ENCODE measurements around the gene RIBC2.

Gene RIBC2

GRCh38 chr22:45425101-45425500 lies 11.6 kb downstream of the RIBC2 start:
- TF ChIP-seq CTCF (IDR thresholded peaks at IDR 0.05; ENCODE audit: low read depth, low read length): no peak
- H3K4me3 ChIP-seq (ENCODE audit: low read depth, low read length): no peak overlapping the region

DNA sequence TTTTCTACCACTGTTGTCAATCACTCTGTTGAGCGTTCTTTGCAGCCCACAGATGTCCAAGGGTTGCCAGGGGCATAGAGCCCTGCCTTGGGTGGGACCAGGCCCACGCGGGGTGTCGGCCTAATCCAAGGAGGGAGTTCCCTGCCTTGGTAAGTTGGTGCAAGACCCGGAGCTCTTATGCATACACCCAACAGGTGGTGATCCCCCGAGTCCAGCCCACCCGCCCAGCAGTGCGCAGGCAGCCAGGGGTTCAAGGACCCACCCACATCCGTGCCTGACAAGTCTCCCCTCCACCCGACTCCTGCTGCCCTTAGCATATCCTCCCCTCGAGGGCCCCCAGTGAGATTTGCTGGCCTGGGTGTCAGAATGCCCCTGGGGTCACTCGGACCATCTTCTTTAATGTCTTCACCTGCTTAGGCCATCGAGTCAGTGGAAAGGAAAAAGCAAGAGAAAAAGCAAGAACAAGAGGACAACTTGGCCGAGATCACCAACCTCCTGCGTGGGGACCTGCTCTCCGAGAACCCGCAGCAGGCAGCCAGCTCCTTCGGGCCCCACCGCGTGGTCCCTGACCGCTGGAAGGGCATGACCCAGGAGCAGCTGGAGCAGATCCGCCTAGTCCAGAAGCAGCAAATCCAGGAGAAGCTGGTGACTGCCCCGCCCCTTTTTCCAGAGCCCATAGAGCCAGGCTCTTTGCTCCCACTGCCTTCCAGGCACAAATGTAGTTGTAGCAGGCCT lies 12.2 kb downstream of the RIBC2 start:
- no peak overlapping the region for H3K4me3 ChIP-seq (ENCODE audit: low read depth, low read length)
- TF ChIP-seq CTCF (IDR thresholded peaks at IDR 0.05; ENCODE audit: low read depth, low read length): no peak

GRCh38 chr22:45426387-45426786 lies 12.9 kb downstream of the RIBC2 start:
- TF ChIP-seq CTCF (IDR thresholded peaks at IDR 0.05; ENCODE audit: low read depth, low read length): no peak

GRCh38 chr22:45427114-45427513 lies 13.6 kb downstream of the RIBC2 start:
- no peak overlapping the region for H3K4me3 ChIP-seq (ENCODE audit: low read depth, low read length)
- no peak for TF ChIP-seq CTCF (IDR thresholded peaks at IDR 0.05; ENCODE audit: low read depth, low read length)

More at GRCh38 chr22:45426387-45426786, 12.9 kb downstream of the RIBC2 start:
- no peak overlapping the region for H3K4me3 ChIP-seq (ENCODE audit: low read depth, low read length)

DNA sequence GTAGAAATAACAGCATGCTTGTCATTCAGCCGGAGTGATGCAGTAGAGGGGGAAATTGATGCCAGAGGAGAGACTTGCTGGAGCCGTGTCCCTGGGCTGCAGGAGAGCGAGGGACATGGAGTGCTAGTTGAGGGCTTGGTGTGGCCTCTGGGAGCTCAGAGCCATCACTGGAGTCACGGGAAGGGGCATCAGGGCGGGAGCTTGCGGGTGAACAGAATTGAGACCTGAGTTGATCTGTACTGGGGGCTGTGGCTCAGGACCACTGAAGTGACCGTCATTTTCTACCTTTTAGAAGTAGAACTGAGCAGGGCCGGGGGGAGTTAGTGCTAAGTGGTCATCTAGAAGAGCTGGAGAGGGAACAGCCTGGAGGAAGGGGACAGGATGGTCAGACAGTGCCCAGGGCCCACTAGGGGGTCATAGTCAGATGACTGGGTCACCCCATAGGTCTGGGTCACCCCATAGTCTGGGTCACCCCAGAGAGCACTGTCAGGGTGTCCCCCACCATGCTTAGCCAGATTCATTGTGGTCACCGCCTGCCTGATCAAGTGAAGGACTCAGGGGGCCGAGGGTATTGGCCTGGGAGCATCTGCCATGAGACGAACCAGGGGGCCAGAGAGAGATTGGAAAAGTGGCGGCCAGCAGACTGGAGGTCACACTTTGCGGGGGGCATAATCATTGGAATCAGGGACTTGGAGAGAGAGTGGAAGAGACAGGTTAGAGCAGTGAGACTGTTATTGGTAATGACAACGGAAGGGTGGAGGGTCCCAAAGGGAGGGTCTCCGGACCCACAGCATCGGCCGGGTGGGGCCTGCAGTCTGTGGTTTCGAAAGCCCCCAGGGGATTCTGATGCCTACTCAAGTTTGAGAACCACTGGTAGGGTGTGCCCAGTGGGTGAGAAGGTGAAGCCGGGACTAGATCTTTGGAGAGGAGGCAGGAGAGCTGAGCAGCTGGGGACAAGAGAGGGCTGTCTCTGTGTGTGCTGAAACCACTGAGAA lies 15.2 kb downstream of the RIBC2 start:
- H3K4me3 ChIP-seq (ENCODE audit: low read depth, low read length): no peak overlapping the region
- TF ChIP-seq CTCF (IDR thresholded peaks at IDR 0.05; ENCODE audit: low read depth, low read length): no peak

- H3K4me3 ChIP-seq (ENCODE audit: low read depth, low read length): no peak overlapping the region
- TF ChIP-seq CTCF (IDR thresholded peaks at IDR 0.05; ENCODE audit: low read depth, low read length): no peak
Measured at GRCh38 chr22:45429424-45429823, 15.9 kb downstream of the RIBC2 start.

All from WI38 (cell line).